AG10803 (cell line): ENCODE measurements around the gene METTL1.

Experiments
- DNase-seq: peaks from one replicate; pipeline ENCODE4 v3.0.0; 2010; ENCODE audit warnings: low read depth
- H3K4me3 ChIP-seq: 2 replicates; pipeline ENCODE4 v1.5.1; 2011; ENCODE audit warnings: mild to moderate bottlenecking, low read length, control low read depth
- TF ChIP-seq, protein P1 (sequence below): conservative IDR thresholded peaks from 2 replicates; pipeline ENCODE4 v1.5.1; 2011; ENCODE audit warnings: mild to moderate bottlenecking, low read length, control low read depth, inconsistent platforms

The METTL1 gene

GRCh38 chr12:57740656-57741412, 31.1 kb downstream of the METTL1 start:
- H3K4me3 ChIP-seq: no peak overlapping the region
- no peak for DNase-seq
- TF ChIP-seq, protein P1, sequence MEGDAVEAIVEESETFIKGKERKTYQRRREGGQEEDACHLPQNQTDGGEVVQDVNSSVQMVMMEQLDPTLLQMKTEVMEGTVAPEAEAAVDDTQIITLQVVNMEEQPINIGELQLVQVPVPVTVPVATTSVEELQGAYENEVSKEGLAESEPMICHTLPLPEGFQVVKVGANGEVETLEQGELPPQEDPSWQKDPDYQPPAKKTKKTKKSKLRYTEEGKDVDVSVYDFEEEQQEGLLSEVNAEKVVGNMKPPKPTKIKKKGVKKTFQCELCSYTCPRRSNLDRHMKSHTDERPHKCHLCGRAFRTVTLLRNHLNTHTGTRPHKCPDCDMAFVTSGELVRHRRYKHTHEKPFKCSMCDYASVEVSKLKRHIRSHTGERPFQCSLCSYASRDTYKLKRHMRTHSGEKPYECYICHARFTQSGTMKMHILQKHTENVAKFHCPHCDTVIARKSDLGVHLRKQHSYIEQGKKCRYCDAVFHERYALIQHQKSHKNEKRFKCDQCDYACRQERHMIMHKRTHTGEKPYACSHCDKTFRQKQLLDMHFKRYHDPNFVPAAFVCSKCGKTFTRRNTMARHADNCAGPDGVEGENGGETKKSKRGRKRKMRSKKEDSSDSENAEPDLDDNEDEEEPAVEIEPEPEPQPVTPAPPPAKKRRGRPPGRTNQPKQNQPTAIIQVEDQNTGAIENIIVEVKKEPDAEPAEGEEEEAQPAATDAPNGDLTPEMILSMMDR: no peak

DNA sequence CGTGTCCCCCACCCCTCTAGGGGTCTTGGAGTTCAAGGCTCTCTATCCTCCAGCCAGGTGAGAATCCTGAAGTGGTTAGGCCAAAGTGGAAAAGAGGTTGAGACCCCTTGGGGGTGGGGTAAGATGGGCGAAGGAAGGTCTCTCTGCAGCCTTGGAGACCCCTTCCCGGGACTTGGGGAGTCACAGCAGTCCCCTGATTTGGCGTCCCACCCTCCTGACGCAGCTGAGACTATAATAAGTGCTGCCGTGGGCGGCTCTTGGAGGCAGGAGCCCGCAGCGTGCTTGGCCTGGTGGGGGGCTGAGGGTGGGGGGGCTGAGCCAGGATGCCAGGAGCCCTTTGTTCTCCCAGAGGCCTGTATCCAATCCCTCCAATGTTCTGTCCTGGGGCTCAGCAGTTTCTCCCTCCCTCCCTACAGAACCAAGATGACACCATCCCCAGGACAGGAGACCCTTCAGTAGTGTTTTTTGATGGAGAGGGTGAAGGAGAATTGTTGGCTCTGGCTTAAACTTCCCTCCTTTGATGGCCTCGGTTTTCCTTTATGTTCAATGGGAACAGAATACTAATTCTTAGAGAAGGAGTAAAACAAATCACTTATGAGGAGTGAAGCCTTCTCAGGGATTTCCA, 31.9 kb downstream of the METTL1 start:
- TF ChIP-seq, protein P1: no peak
- no peak overlapping the region for H3K4me3 ChIP-seq
- DNase-seq: no peak

- no peak for DNase-seq
- TF ChIP-seq, protein P1: no peak
- no peak overlapping the region for H3K4me3 ChIP-seq
These were observed 32.5 kb downstream of the METTL1 start for GRCh38 chr12:57739387-57739786.

GRCh38 chr12:57738661-57739237, 33.2 kb downstream of the METTL1 start, which contains the start of gene AGAP2:
Gene AGAP2 (minus strand): TSS chr12:57738742. CDS start chr12:57738246, 496 bp downstream.
- DNase-seq: no peak
- TF ChIP-seq, protein P1: no peak
- H3K4me3 ChIP-seq: peak within 1 kb of the TSS; percentile 15

- no peak for DNase-seq
- TF ChIP-seq, protein P1: peak; percentile 34
- peak overlapping the region; percentile 15 for H3K4me3 ChIP-seq
These were observed 34.1 kb downstream of the METTL1 start for GRCh38 chr12:57737467-57738460.

DNA sequence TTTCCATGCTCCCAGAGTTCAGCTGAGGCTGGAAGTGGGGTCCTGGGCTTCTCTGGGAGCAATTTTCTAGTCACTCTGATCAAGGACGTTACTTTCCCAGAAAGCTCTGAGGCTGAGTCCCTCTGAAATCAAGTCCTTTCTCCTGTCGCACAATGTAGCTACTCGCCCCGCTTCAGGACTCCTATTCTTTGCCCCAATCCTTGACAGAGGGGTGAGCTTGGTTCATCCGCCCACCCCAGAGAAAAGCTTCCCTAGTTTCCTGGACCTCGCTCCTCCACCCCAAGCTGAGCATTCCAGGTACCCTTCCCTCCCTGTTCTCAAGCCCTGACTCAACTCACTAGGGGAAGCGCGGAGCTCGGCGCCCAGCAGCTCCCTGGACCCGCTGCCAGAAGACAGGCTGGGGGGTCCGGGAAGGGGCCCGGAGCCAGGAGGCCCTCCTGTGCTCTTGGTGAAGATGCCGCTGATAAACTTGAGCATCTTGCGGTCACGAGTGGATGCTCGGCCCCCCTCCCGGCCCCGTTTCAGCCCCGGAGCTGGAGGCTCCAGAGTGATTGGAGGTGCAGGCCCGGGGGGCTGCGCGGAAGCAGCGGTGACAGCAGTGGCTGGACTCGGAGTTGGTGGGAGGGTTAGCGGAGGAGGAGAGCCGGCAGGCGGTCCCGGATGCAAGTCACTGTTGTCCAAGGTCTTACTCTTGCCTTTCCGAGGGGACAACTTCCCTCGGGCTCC, 35.0 kb downstream of the METTL1 start:
- H3K4me3 ChIP-seq: no peak overlapping the region
- TF ChIP-seq, protein P1: no peak
- DNase-seq: no peak
